Measurements from ENCODE around the gene CDH11.

CDH11 gene

GRCh38 chr16:64973171-64973570 is 148.7 kb downstream of the CDH11 start:
- no peak for DNase-seq

- DNase-seq, result no peak
These were observed 150.7 kb downstream of the CDH11 start for GRCh38 chr16:64971171-64971570.

DNA sequence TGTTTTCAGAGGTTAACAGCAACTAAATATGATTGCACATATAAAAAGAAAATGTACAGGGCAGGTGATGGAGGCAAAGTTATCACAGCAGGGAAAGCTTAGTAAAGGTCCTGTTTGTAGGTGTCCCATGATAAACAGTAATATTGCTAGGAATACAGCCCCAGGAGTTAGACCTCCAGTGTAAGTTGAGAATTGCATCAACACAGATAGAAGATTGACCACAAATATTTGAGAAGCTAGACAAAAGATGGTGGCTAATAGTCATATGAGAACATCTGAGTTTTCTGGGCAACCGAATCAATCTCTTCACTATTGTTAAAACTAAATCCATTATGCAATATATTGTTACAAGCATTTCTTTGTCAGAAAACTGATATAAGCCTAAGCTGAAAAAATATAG is 152.6 kb downstream of the CDH11 start:
- no peak for DNase-seq

DNA sequence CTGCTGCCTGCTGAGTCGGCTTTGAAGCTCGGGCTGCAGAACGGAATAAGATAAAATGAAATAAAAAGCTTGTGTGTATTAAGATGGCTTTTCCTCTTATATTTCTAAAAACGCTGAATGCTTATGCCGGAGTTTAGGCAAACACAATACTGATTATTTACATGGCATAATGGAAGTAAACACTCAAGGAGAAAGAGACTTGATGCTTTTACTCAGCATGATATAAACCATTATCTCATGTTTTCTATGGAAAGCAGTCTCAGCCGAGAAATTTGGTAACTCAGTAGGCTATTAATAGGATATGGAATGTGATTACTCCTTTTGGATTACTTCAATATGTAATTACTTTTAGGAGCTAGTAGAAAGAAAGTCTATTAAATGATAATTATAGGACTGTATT is 153.3 kb downstream of the CDH11 start:
- no peak for DNase-seq

- DNase-seq, result no peak
These were observed 157.7 kb downstream of the CDH11 start for GRCh38 chr16:64964126-64964540.

- no peak for DNase-seq
These were observed 159.1 kb downstream of the CDH11 start for GRCh38 chr16:64962786-64963185.

DNA sequence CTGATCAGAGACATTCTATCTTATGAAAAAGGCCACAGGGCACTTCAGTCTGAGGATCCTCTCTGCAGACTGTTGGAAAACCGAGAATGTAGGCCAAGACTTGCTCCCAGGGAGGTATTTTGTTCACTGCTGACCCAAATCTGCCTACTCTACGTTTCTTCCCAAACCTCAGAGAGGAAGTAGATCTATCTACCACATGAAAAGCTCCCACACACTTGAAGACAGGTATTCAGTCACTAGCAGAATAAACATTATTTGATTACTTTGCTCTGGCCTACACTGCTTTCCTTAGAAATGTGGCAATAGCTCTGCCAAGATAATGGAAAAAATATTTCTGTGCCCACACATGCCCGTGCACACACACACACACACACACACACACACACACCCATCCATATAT is 164.6 kb downstream of the CDH11 start:
- DNase-seq, result no peak

- no peak for DNase-seq
These were observed 169.7 kb downstream of the CDH11 start for GRCh38 chr16:64952177-64952576.

- DNase-seq, result no peak
These were observed 170.7 kb downstream of the CDH11 start for GRCh38 chr16:64951193-64951592.

DNA sequence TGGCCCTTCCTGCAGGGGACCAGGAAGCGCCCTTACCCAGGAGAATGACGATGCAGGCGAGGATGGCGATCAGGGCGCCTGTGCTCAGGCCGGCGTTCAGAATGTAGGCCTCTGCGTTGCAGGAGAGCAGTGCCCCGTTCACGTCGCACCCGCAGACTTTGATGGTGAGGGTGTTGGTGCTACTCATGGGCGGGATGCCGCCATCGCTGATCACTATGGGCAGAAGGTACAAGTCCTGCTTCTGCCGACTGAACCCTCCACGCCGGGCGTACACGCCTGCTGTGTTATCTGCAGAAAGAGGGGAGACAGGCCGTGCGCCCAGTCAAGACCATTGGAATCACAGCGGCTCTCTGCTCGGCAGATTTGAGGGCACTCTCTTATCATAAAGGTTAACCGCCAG is 171.1 kb downstream of the CDH11 start:
- no peak for DNase-seq

- DNase-seq, result no peak
These were observed 171.6 kb downstream of the CDH11 start for GRCh38 chr16:64950262-64950661.

DNA sequence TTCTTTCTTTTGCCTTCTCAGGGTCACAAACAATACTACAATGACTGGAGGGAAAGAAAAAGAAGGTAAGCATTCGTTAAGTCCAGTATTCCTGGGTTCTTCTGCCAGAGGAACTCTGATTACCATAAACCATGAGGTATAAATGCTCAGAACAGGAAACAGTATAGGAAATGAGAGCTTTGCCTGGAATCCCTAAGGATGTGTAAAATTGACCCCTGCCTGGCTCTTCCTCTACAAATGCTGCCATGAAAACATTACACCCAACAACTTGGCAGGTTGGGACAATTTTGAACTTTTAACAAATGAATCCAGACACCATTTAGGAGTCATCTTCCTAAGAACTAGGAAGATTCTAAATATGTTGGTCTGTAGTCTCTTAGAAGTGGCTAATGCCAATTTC is 173.8 kb downstream of the CDH11 start:
- DNase-seq, result no peak

DNA sequence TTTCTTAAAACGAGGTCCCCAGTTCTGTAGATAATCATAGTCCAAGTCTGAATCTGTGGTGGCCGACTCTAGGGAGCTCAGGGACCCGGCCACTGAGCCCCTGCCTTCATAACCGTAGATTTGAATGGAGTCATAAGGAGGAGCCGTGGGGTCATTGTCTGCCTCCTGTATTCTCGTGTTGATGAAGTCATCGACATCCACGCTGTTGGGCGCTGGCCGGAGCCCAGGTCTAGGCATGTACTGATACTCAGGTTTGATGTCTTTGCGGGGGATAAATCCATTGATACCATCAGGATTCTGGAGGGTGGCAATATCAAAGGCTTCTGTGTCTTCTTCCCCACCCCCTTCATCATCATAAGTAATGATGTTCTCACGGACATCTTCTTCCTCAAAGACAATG is 174.2 kb downstream of the CDH11 start:
- DNase-seq, result no peak

DNA sequence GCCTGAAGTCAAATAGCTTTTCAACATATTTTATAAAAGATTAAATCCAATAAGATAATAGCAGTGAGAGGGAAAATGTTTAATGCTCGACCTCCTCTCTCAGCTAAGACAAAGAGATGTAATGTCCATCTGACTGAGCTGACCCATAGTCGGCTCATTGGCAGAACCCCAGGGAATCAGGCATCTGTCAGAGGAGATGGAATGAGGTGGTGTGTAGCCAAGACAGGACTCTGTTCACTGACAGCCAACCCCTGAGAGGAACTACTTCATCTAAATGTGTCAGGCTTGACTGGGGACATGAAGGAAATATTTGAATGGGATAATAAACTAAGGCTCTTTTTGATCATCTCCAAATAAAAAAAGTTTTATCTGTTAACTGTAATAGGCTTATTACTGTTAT is 188.0 kb downstream of the CDH11 start:
- DNase-seq, result no peak

GRCh38 chr16:64926476-64926875 is 195.4 kb downstream of the CDH11 start:
- DNase-seq, result no peak

DNA sequence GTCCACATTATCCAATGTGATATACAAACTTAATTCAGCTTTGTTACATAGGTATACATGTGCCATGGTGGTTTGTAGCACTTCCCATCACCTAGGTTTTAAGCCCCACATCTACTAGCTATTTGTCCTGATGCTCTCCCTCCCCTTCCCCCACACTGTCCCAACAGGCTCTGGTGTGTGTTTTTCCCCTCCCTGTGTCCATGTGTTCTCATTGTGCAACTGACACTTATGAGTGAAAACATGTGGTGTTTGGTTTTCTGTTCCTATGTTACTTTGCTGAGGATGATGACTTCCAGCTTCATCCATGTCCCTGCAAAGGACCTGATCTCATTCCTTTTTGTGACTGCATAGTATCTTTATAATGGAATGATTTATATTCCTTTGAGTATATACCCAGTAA is 196.7 kb downstream of the CDH11 start:
- DNase-seq, result no peak

GRCh38 chr16:64924086-64924485 is 197.8 kb downstream of the CDH11 start:
- DNase-seq, result no peak

- no peak for DNase-seq
These were observed 201.8 kb downstream of the CDH11 start for GRCh38 chr16:64919929-64920607.

DNA sequence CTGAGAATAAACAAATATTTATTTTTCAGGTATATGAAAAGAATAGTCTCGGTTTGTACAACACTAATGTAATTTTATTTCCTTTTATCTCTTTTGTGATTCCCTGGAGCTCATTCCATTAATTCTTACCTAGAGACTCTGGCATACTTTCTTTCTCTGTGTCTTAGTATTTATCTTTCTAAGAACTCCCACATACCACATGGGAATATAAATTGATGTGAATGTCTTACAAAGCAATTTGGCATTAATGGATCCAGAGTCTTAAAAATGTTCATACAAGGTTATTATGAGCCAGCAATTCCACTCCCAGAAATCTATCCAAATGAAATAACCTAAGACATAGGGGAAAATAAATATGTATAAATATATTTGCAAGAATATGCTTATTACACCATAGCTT is 202.7 kb downstream of the CDH11 start:
- DNase-seq, result no peak

GRCh38 chr16:64916051-64916450 is 205.8 kb downstream of the CDH11 start:
- DNase-seq, result no peak

DNA sequence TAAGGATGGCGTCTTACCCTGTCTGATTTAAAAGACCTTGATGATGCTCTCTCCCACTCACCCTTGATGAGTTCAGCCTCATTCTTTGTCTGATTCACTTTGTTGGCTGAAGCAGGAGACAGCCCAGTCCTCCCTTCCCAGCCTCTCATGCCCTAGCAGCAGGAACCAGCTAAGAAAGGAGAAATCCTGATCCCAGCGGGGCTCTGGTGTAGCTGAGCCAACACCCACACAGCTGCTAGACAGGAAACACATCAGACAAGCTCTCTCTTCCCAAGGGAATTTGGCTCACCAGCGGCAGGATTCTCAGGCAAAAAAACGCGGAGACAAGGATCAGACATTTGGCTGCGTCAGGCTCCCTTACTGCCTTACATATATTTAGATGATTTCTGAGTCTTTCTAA is 211.5 kb downstream of the CDH11 start:
- no peak for DNase-seq

- no peak for DNase-seq
These were observed 214.0 kb downstream of the CDH11 start for GRCh38 chr16:64907844-64908243.

DNA sequence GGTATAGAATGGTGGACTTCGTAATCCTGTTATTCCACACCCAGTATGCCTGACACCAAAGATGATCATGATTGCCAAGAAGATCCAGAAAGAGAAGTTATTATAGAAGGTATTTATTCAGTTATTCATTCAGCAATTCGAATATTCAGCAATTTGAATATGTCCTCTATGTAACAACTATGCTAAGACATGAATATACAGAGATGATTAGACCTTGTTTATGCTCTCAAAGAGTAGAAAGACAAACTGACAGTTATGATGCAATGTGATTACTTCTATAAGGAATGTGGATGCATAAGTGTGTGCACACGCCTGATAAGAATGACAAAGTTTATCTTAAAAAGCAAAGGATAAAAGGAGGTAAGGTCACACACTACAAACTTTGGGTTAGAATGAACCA is 218.1 kb downstream of the CDH11 start:
- DNase-seq, result no peak

DNA sequence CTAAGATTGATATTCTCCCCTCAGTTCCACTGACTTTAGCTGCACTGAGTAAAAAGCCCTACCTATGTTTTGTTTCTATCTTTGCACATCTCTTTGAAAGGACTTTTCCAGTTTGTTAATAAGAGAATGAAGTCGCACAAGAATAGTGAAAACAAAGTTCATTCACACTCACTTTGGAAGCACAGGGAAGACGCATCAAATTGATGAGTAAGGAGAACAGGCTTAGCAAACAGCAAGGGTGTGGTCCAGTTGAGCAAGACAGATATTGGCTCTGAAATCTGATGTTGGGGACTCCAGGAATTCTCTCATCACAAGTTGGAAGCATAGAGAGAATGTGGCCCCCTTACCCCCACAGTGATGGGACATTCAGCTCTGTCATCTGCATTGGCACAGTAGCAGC is 221.3 kb downstream of the CDH11 start:
- no peak for DNase-seq

GRCh38 chr16:64900019-64900418 is 221.8 kb downstream of the CDH11 start:
- DNase-seq, result no peak

GRCh38 chr16:64898159-64898558 is 223.7 kb downstream of the CDH11 start:
- no peak for DNase-seq
